GM12873 (cell line): ENCODE results near the gene ASCL2.
A peak's percentile ranks its signal among the peaks of the same experiment; 100 is the strongest.

Experiments
- CTCF ChIP-seq: IDR thresholded peaks from 2 replicates; pipeline ENCODE4 v1.5.1; 2012; ENCODE audit warnings: low read depth, mild to moderate bottlenecking, moderate library complexity, low read length, control low read depth; ENCODE audit not compliant: insufficient read depth; ENCODE audit errors: missing control alignments

ASCL2 gene

GRCh38 chr11:2306877-2307500, 36.6 kb upstream of the ASCL2 start:
- no peak for TF ChIP-seq CTCF

GRCh38 chr11:2306452-2306823, 36.0 kb upstream of the ASCL2 start:
- TF ChIP-seq CTCF = no peak

GRCh38 chr11:2305788-2306451, 35.5 kb upstream of the ASCL2 start:
- TF ChIP-seq CTCF = no peak

- TF ChIP-seq CTCF = peak; percentile 90
Observed at GRCh38 chr11:2305140-2305778, 34.9 kb upstream of the ASCL2 start.

- TF ChIP-seq CTCF = no peak
Observed at GRCh38 chr11:2304506-2305139, 34.2 kb upstream of the ASCL2 start.

GRCh38 chr11:2303627-2304505, 33.5 kb upstream of the ASCL2 start:
- TF ChIP-seq CTCF = no peak
